ENCODE data around the gene PNPLA7. TPM values are rescaled to one million over a fixed set of nuclear protein-coding genes. Genes with fewer than 3 reads are reported as not detected.
A peak's percentile ranks its signal among the peaks of the same experiment; 100 is the strongest.

The PNPLA7 gene
- total and polyA plus RNA-seq, 2 donors (not counting 1 experiment from before 2014, with no cell fraction given) = 18.7 to 29.9 TPM

- Histone ChIP-seq H3K4me1 (ENCODE audit: control insufficient read depth in 2 of 2, insufficient read depth in 2 of 2, low read length in 2 of 2) (peaks cover 24 to 26% of the 10 kb centered on the region in 2 donors), H3K36me3 (replicated peaks in 1 of 2; ENCODE audit: control extremely low read depth in 1 of 2, control insufficient read depth in 1 of 2, extremely low read depth in 1 of 2, insufficient read depth in 2 of 2, low read length in 1 of 2) (no peaks in the 10 kb centered on the region), H3K4me3 (ENCODE audit: control extremely low read depth in 1 of 5, extremely low read depth in 1 of 5, insufficient read depth in 1 of 5, low read depth in 2 of 5, low read length in 4 of 5) (peak overlapping the region in 2 of 5 experiments; percentile 5 to 36), H4K20me1 (ENCODE audit: control insufficient read depth, insufficient read depth, low read length, poor library complexity, severe bottlenecking) (no peaks in the 10 kb centered on the region), H3K9me3 (ENCODE audit: control extremely low read depth in 1 of 3, control insufficient read depth in 2 of 3, insufficient read depth in 1 of 3, low read length in 2 of 3) (peaks cover 0 to 13% (median 0%) of the 10 kb centered on the region in 3 donors), H3K27me3 (replicated peaks in 1 of 4; ENCODE audit: control extremely low read depth in 1 of 4, control insufficient read depth in 3 of 4, insufficient read depth in 4 of 4, low read length in 3 of 4) (peaks cover 0 to 28% (median 8%) of the 10 kb centered on the region in 4 experiments), H3K27ac (ENCODE audit: low read length in 2 of 2) (no peak overlapping the region), H3K4me2 (replicated peaks; ENCODE audit: low read depth, low read length, poor library complexity, severe bottlenecking) (peak overlapping the region; percentile 67), H2AFZ (ENCODE audit: insufficient read depth, low read depth, low read length, poor library complexity, severe bottlenecking) (peak overlapping the region; percentile 38), H3K9ac (ENCODE audit: low read length) (peak overlapping the region; percentile 28), H3K79me2 (ENCODE audit: control insufficient read depth, insufficient read depth, low read length) (no peaks in the 10 kb centered on the region)
- intact Hi-C loops (cut with micrococcal nuclease) = no loop called here
- H3K27me3 Mint-ChIP-seq = no peaks in the 10 kb centered on the region
- H3K9me3 Mint-ChIP-seq (ENCODE audit: insufficient read depth) = no peaks in the 10 kb centered on the region
- WGBS (ENCODE audit: insufficient coverage) = 33% methylated on average over 12 of the region's 14 CpGs
- DNase-seq (no peak), ATAC-seq (ENCODE audit: low read depth) (no peak)
- ChIA-PET POLR2A (interaction anchor here (0.7 kb wide), 1 partner anchor 49 kb away, joined by 5 read pairs; no protein-coding TSS in a partner anchor), CTCF (interaction anchor here (1.2 kb wide), 1 partner anchor 128 kb away, joined by 3 read pairs; the partner anchor contains the start of gene NRARP)
- no peak for TF ChIP-seq CTCF (IDR thresholded peaks at IDR 0.05)
- no peak for TF ChIP-seq EZH2 (IDR thresholded peaks at IDR 0.05; ENCODE audit: borderline replicate concordance, insufficient read depth, low read depth, low read length, poor library complexity, severe bottlenecking)
- H3K4me3 Mint-ChIP-seq = peak overlapping the region; percentile 49
- no peak overlapping the region for H3K27ac Mint-ChIP-seq
- H3K4me1 Mint-ChIP-seq = peaks cover 14% of the 10 kb centered on the region
Observed at GRCh38 chr9:137429546-137429890, 120.7 kb downstream of the PNPLA7 start.

GRCh38 chr9:137428841-137429545, 121.2 kb downstream of the PNPLA7 start:
- H3K9ac ChIP-seq (ENCODE audit: low read length) = no peak overlapping the region
- intact Hi-C loops (cut with micrococcal nuclease) = no loop called here
- ATAC-seq (ENCODE audit: low read depth) (no peak), DNase-seq (no peak)
- no peaks in the 10 kb centered on the region for H3K36me3 ChIP-seq (replicated peaks in 1 of 2; ENCODE audit: control extremely low read depth in 1 of 2, control insufficient read depth in 1 of 2, extremely low read depth in 1 of 2, insufficient read depth in 2 of 2, low read length in 1 of 2)
- H3K79me2 ChIP-seq (ENCODE audit: control insufficient read depth, insufficient read depth, low read length) = no peaks in the 10 kb centered on the region
- POLR2A ChIA-PET = interaction anchor here (0.7 kb wide), 1 partner anchor 49 kb away, joined by 5 read pairs; no protein-coding TSS in a partner anchor
- H3K4me1 ChIP-seq (ENCODE audit: control insufficient read depth in 2 of 2, insufficient read depth in 2 of 2, low read length in 2 of 2) = peaks cover 25 to 30% of the 10 kb centered on the region in 2 donors
- no peaks in the 10 kb centered on the region for H3K27me3 Mint-ChIP-seq
- H3K27ac Mint-ChIP-seq = no peak overlapping the region
- no peaks in the 10 kb centered on the region for H3K9me3 Mint-ChIP-seq (ENCODE audit: insufficient read depth)
- H3K4me1 Mint-ChIP-seq = peaks cover 14% of the 10 kb centered on the region
- H4K20me1 ChIP-seq (ENCODE audit: control insufficient read depth, insufficient read depth, low read length, poor library complexity, severe bottlenecking) = no peaks in the 10 kb centered on the region
- peak overlapping the region; percentile 67 for H3K4me2 ChIP-seq (replicated peaks; ENCODE audit: low read depth, low read length, poor library complexity, severe bottlenecking)
- 39% methylated on average over 27 of the region's 27 CpGs for WGBS (ENCODE audit: insufficient coverage)
- no peak for TF ChIP-seq EZH2 (IDR thresholded peaks at IDR 0.05; ENCODE audit: borderline replicate concordance, insufficient read depth, low read depth, low read length, poor library complexity, severe bottlenecking)
- TF ChIP-seq CTCF (IDR thresholded peaks at IDR 0.05) = no peak
- peaks cover 0 to 13% (median 0%) of the 10 kb centered on the region in 3 donors for H3K9me3 ChIP-seq (ENCODE audit: control extremely low read depth in 1 of 3, control insufficient read depth in 2 of 3, insufficient read depth in 1 of 3, low read length in 2 of 3)
- CTCF ChIA-PET = interaction anchor here (1.4 kb wide), 1 partner anchor 13 kb away, joined by 3 read pairs; no protein-coding TSS in a partner anchor
- peak overlapping the region; percentile 38 for H2AFZ ChIP-seq (ENCODE audit: insufficient read depth, low read depth, low read length, poor library complexity, severe bottlenecking)
- H3K27ac ChIP-seq (ENCODE audit: low read length in 2 of 2) = no peak overlapping the region
- H3K4me3 Mint-ChIP-seq = peak overlapping the region; percentile 49
- H3K4me3 ChIP-seq (ENCODE audit: control extremely low read depth in 1 of 5, extremely low read depth in 1 of 5, insufficient read depth in 1 of 5, low read depth in 2 of 5, low read length in 4 of 5) = peak overlapping the region in 2 of 5 experiments; percentile 5 to 36
- peaks cover 0 to 28% (median 8%) of the 10 kb centered on the region in 4 experiments for H3K27me3 ChIP-seq (replicated peaks in 1 of 4; ENCODE audit: control extremely low read depth in 1 of 4, control insufficient read depth in 3 of 4, insufficient read depth in 4 of 4, low read length in 3 of 4)

Data from B cell (primary cell).